ENCODE results near the gene EEF2K.

Gene EEF2K

GRCh38 chr16:22253272-22253671 is 47.2 kb downstream of the EEF2K start:
- Histone ChIP-seq H3K27me3 (ENCODE audit: insufficient read depth, low read length, poor library complexity, severe bottlenecking) (no peaks in the 10 kb centered on the region), H3K36me3 (ENCODE audit: insufficient read depth, low read length) (peaks cover 70% of the 10 kb centered on the region), H3K4me2 (ENCODE audit: low read depth, low read length, poor library complexity, severe bottlenecking) (no peak overlapping the region), H3K79me2 (ENCODE audit: insufficient read depth, low read length) (no peaks in the 10 kb centered on the region), H3K4me1 (ENCODE audit: insufficient read depth, low read length, poor library complexity, severe bottlenecking) (no peaks in the 10 kb centered on the region), H3K9me3 (ENCODE audit: insufficient read depth, low read depth, low read length) (peaks cover 5% of the 10 kb centered on the region; the same call in 1 of the 2 replicates), H3K9me2 (replicated peaks; ENCODE audit: low read depth, low read length) (no peaks in the 10 kb centered on the region), H3F3A (ENCODE audit: low read depth) (no peaks in the 10 kb centered on the region), H3K4me3 (ENCODE audit: low read length, poor library complexity, severe bottlenecking) (no peak overlapping the region), H4K20me1 (ENCODE audit: insufficient read depth, low read length, poor library complexity, severe bottlenecking) (no peaks in the 10 kb centered on the region), H3K9ac (ENCODE audit: low read depth, low read length, poor library complexity, severe bottlenecking) (no peak overlapping the region), H2AFZ (ENCODE audit: low read length) (no peak overlapping the region)
- TF ChIP-seq EZH2phosphoT487 (IDR thresholded peaks at IDR 0.05; ENCODE audit: borderline replicate concordance), result no peak
- no peak for TF ChIP-seq CTCF (conservative IDR thresholded peaks at IDR 0.05; ENCODE audit: low read length)

DNA sequence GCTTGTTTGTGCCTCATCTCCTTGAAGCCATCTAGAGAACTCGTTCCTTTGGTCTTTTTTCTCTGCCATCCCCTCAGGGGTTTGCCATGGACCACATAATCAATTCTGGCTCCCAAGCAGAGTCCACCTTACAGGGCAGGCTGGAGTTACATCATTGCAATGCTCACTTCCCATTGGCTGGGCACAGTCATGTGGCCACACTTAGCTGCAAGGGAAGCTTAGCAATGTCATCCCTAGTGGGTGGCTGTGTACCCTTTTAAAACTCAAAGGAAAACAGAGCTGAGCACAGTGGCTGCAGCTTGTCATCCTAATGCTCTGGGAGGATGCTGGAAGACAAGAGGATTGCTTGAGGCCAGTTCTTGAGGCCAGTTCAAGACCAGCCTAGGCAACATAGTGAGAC is 49.3 kb downstream of the EEF2K start:
- H3K9me3 ChIP-seq (ENCODE audit: insufficient read depth, low read depth, low read length), result peaks cover 5% of the 10 kb centered on the region; the same call in 1 of the 2 replicates
- no peaks in the 10 kb centered on the region for H3K79me2 ChIP-seq (ENCODE audit: insufficient read depth, low read length)
- no peaks in the 10 kb centered on the region for H3F3A ChIP-seq (ENCODE audit: low read depth)
- no peak for TF ChIP-seq CTCF (conservative IDR thresholded peaks at IDR 0.05; ENCODE audit: low read length)
- TF ChIP-seq EZH2phosphoT487 (IDR thresholded peaks at IDR 0.05; ENCODE audit: borderline replicate concordance), result no peak
- no peaks in the 10 kb centered on the region for H3K4me1 ChIP-seq (ENCODE audit: insufficient read depth, low read length, poor library complexity, severe bottlenecking)
- no peaks in the 10 kb centered on the region for H3K9me2 ChIP-seq (replicated peaks; ENCODE audit: low read depth, low read length)
- no peak overlapping the region for H2AFZ ChIP-seq (ENCODE audit: low read length)
- no peak overlapping the region for H3K4me2 ChIP-seq (ENCODE audit: low read depth, low read length, poor library complexity, severe bottlenecking)
- H4K20me1 ChIP-seq (ENCODE audit: insufficient read depth, low read length, poor library complexity, severe bottlenecking), result no peaks in the 10 kb centered on the region
- peaks cover 72% of the 10 kb centered on the region for H3K36me3 ChIP-seq (ENCODE audit: insufficient read depth, low read length)
- H3K9ac ChIP-seq (ENCODE audit: low read depth, low read length, poor library complexity, severe bottlenecking), result no peak overlapping the region
- H3K4me3 ChIP-seq (ENCODE audit: low read length, poor library complexity, severe bottlenecking), result no peak overlapping the region
- no peaks in the 10 kb centered on the region for H3K27me3 ChIP-seq (ENCODE audit: insufficient read depth, low read length, poor library complexity, severe bottlenecking)

DNA sequence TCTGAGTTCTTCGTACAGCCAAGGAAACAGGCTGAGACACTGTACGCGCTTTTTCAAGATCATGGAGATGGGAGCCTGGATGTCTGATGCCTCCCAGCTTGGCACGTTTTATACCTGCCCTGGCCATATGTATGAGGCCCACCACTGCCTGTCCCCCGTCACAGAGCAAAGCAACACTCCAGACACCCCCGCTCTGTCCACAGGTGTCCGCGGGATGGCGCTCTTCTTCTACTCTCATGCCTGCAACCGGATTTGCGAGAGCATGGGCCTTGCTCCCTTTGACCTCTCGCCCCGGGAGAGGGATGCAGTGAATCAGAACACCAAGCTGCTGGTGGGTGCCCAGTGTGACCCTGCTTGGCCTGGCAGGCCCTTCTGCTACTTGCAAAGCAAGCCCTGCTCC is 51.4 kb downstream of the EEF2K start:
- peaks cover 60% of the 10 kb centered on the region; the same call in 1 of the 2 replicates for H3K36me3 ChIP-seq (ENCODE audit: insufficient read depth, low read length)
- TF ChIP-seq CTCF (conservative IDR thresholded peaks at IDR 0.05; ENCODE audit: low read length) (no peak), EZH2phosphoT487 (IDR thresholded peaks at IDR 0.05; ENCODE audit: borderline replicate concordance) (no peak)
- no peaks in the 10 kb centered on the region for H3K79me2 ChIP-seq (ENCODE audit: insufficient read depth, low read length)
- H3K4me2 ChIP-seq (ENCODE audit: low read depth, low read length, poor library complexity, severe bottlenecking), result no peak overlapping the region
- no peaks in the 10 kb centered on the region for H3K4me1 ChIP-seq (ENCODE audit: insufficient read depth, low read length, poor library complexity, severe bottlenecking)
- no peak overlapping the region for H3K9ac ChIP-seq (ENCODE audit: low read depth, low read length, poor library complexity, severe bottlenecking)
- peaks cover 5% of the 10 kb centered on the region; the same call in 1 of the 2 replicates for H3K9me3 ChIP-seq (ENCODE audit: insufficient read depth, low read depth, low read length)
- H4K20me1 ChIP-seq (ENCODE audit: insufficient read depth, low read length, poor library complexity, severe bottlenecking), result no peaks in the 10 kb centered on the region
- no peaks in the 10 kb centered on the region for H3K9me2 ChIP-seq (replicated peaks; ENCODE audit: low read depth, low read length)
- no peak overlapping the region for H2AFZ ChIP-seq (ENCODE audit: low read length)
- no peak overlapping the region for H3K4me3 ChIP-seq (ENCODE audit: low read length, poor library complexity, severe bottlenecking)
- no peaks in the 10 kb centered on the region for H3F3A ChIP-seq (ENCODE audit: low read depth)
- H3K27me3 ChIP-seq (ENCODE audit: insufficient read depth, low read length, poor library complexity, severe bottlenecking), result no peaks in the 10 kb centered on the region
